HEK293T (cell line): ENCODE measurements around the gene WWC2.

Source experiments
- CTCF ChIA-PET: fragments of 350-600 bp; formaldehyde crosslinking; extraction: SDS; loops from one replicate; lab custom pipeline; 2021; ENCODE audit warnings: antibody characterized with exemption, inconsistent platforms; lab: Yijun Ruan, JAX
- POLR2A ChIA-PET: fragments of 350-600 bp; formaldehyde crosslinking; extraction: SDS; loops from one replicate; lab custom pipeline; 2020; ENCODE audit warnings: antibody characterized with exemption, inconsistent platforms; lab: Yijun Ruan, JAX
- DNase-seq: peaks from one replicate; pipeline ENCODE4 v3.0.0; 2012; ENCODE audit warnings: mixed read lengths; ENCODE audit errors: extremely low spot score
- ARNT ChIP-seq: fragments of 450-650 bp; IDR thresholded peaks from 2 replicates; pipeline ENCODE4 v1.6.1; 2017; ENCODE audit warnings: mild to moderate bottlenecking
- BHLHE40 ChIP-seq: fragments of 450-650 bp; IDR thresholded peaks from 2 replicates; pipeline ENCODE4 v1.6.1; 2016; ENCODE audit warnings: mild to moderate bottlenecking, moderate library complexity, borderline replicate concordance
- CTBP1 ChIP-seq: fragments of 450-650 bp; IDR thresholded peaks from 2 replicates; pipeline ENCODE4 v1.6.1; 2016; ENCODE audit warnings: borderline replicate concordance
- ELF4 ChIP-seq: fragments of 450-650 bp; IDR thresholded peaks from 2 replicates; pipeline ENCODE4 v1.6.1; 2017; ENCODE audit warnings: antibody characterized with exemption
- FOXA1 ChIP-seq: fragments of 450-650 bp; IDR thresholded peaks from 2 replicates; pipeline ENCODE4 v1.6.1; 2016; ENCODE audit warnings: mild to moderate bottlenecking
- FOXK2 ChIP-seq: fragments of 450-650 bp; IDR thresholded peaks from 2 replicates; pipeline ENCODE4 v1.6.1; 2016; ENCODE audit warnings: mild to moderate bottlenecking
- FOXM1 ChIP-seq: fragments of 450-650 bp; IDR thresholded peaks from 2 replicates; pipeline ENCODE4 v1.6.1; 2017; ENCODE audit warnings: mild to moderate bottlenecking, borderline replicate concordance
- HDGF ChIP-seq: fragments of 450-650 bp; IDR thresholded peaks from 2 replicates; pipeline ENCODE4 v1.6.1; 2017; ENCODE audit warnings: antibody characterized with exemption, borderline replicate concordance
- L3MBTL2 ChIP-seq: fragments of 450-650 bp; conservative IDR thresholded peaks from 2 replicates; pipeline ENCODE4 v1.6.1; 2016; ENCODE audit warnings: mild to moderate bottlenecking
- LEF1 ChIP-seq: fragments of 450-650 bp; IDR thresholded peaks from 2 replicates; pipeline ENCODE4 v1.6.1; 2017; ENCODE audit warnings: mild to moderate bottlenecking, borderline replicate concordance
- NFRKB ChIP-seq: fragments of 450-650 bp; IDR thresholded peaks from 2 replicates; pipeline ENCODE4 v1.6.1; 2016; ENCODE audit warnings: mild to moderate bottlenecking, moderate library complexity
- PKNOX1 ChIP-seq: fragments of 450-650 bp; IDR thresholded peaks from 2 replicates; pipeline ENCODE4 v1.6.1; 2016
- SP1 ChIP-seq: fragments of 450-650 bp; IDR thresholded peaks from 2 replicates; pipeline ENCODE4 v1.6.1; 2017
- SUZ12 ChIP-seq: fragments of 450-650 bp; IDR thresholded peaks from 2 replicates; pipeline ENCODE4 v1.6.1; 2016; ENCODE audit warnings: mild to moderate bottlenecking
- TARDBP ChIP-seq: fragments of 450-650 bp; IDR thresholded peaks from 2 replicates; pipeline ENCODE4 v1.6.1; 2016
- ZNF384 ChIP-seq: fragments of 450-650 bp; IDR thresholded peaks from 2 replicates; pipeline ENCODE4 v1.6.1; 2016

Gene WWC2

GRCh38 chr4:183244019-183244418 lies 145.0 kb downstream of the WWC2 start:
- POLR2A ChIA-PET = interaction anchor here (0.7 to 0.9 kb wide), 2 partner anchors 61 to 145 kb away, joined by 3 read pairs; partner anchors contain the start of gene WWC2
- DNase-seq = no peak
- TF ChIP-seq TARDBP (no peak), L3MBTL2 (no peak), CTBP1 (no peak), ELF4 (no peak), FOXM1 (no peak), SUZ12 (no peak), ARNT (no peak), HDGF (no peak), PKNOX1 (no peak), BHLHE40 (no peak), SP1 (no peak), ZNF384 (no peak), FOXK2 (no peak), FOXA1 (no peak), NFRKB (no peak), LEF1 (no peak)
- CTCF ChIA-PET = interaction anchor here (1.6 kb wide), 1 partner anchor 13 kb away, joined by 6 read pairs; no protein-coding TSS in a partner anchor

GRCh38 chr4:183244506-183244905 lies 145.4 kb downstream of the WWC2 start:
- no peak for DNase-seq
- no peak for TF ChIP-seq ELF4
- no peak for TF ChIP-seq ARNT
- no peak for TF ChIP-seq L3MBTL2
- CTCF ChIA-PET = no interaction called here
- POLR2A ChIA-PET = interaction anchor here (0.9 kb wide), 1 partner anchor 146 kb away, joined by 3 read pairs; the partner anchor contains the start of gene WWC2

GRCh38 chr4:183248201-183248600 lies 149.1 kb downstream of the WWC2 start:
- ChIA-PET CTCF (interaction anchor here (1.1 kb wide), 1 partner anchor 175 kb away, joined by 5 read pairs; no protein-coding TSS in a partner anchor), POLR2A (no interaction called here)
- TF ChIP-seq L3MBTL2 (no peak), NFRKB (no peak)
- no peak for DNase-seq

GRCh38 chr4:183249854-183250253 lies 150.8 kb downstream of the WWC2 start:
- no peak for TF ChIP-seq SP1
- no peak for TF ChIP-seq FOXK2
- no peak for TF ChIP-seq SUZ12
- no peak for TF ChIP-seq LEF1
- no peak for TF ChIP-seq FOXA1
- no peak for TF ChIP-seq HDGF
- TF ChIP-seq TARDBP = no peak
- TF ChIP-seq ZNF384 = no peak
- no peak for TF ChIP-seq BHLHE40
- no peak for TF ChIP-seq NFRKB
- no peak for TF ChIP-seq ARNT
- TF ChIP-seq CTBP1 = no peak
- no peak for TF ChIP-seq PKNOX1
- TF ChIP-seq FOXM1 = no peak
- no peak for TF ChIP-seq ELF4
- no peak for TF ChIP-seq L3MBTL2
- peak; percentile 10 for DNase-seq
- POLR2A ChIA-PET = no interaction called here
- CTCF ChIA-PET = interaction anchor here (0.6 to 3.4 kb wide), 8 partner anchors 12 to 312 kb away, joined by 3 to 22 read pairs (median 10); no protein-coding TSS in a partner anchor

DNA sequence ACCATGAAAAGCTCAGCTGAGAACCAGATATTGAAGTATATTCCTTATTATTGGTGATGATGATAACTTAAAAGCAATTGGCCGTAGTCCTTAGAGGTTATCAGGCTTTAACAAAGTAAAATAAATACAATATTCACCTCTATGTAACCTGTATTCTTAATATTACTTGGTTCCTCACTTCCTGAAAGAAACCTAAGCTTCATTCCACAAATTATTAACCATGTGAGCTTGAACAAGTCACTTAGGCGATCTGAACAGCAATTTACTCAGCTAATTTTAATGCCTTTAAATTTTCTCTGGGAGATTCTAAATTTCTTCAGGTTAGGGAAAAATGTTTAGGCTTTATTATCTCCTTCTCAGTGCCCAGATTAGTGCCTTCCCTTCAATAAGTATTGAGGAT lies 151.8 kb downstream of the WWC2 start:
- ChIA-PET POLR2A (no interaction called here), CTCF (interaction anchor here (2.0 to 3.4 kb wide), 5 partner anchors 11 to 313 kb away, joined by 9 to 22 read pairs (median 15); no protein-coding TSS in a partner anchor)
- no peak for TF ChIP-seq PKNOX1
- TF ChIP-seq ZNF384 = no peak
- no peak for TF ChIP-seq CTBP1
- TF ChIP-seq ARNT = no peak
- no peak for TF ChIP-seq SP1
- no peak for TF ChIP-seq FOXM1
- TF ChIP-seq ELF4 = no peak
- TF ChIP-seq NFRKB = no peak
- TF ChIP-seq BHLHE40 = no peak
- no peak for TF ChIP-seq FOXK2
- no peak for TF ChIP-seq L3MBTL2
- no peak for TF ChIP-seq HDGF
- TF ChIP-seq FOXA1 = no peak
- no peak for DNase-seq

DNA sequence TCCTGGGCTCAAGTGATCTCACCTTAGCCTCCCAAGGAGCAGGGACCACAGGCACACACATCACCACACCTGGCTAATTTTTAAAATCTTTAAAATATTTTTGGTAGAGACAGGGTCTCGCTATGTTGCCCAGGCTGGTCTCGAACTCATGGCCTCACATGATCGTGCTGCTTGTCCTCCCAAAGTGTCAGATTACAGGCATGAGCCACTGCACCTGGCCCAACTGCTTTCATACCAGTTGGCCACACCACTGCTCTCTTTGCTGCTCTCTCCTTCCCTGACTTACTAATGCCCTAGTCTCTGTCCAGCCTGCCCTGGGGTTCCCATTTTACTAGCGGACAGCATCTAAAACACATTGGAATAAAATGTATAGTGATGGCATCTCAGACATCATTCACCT lies 153.9 kb downstream of the WWC2 start:
- DNase-seq = no peak
- TF ChIP-seq HDGF (no peak), FOXA1 (no peak), FOXK2 (no peak), NFRKB (no peak), PKNOX1 (no peak), ZNF384 (no peak), ELF4 (no peak), SP1 (no peak), LEF1 (no peak), TARDBP (no peak)
- POLR2A ChIA-PET = no interaction called here
- CTCF ChIA-PET = interaction anchor here (1.2 to 2.8 kb wide), 3 partner anchors 10 to 315 kb away, joined by 10 to 13 read pairs (median 11); no protein-coding TSS in a partner anchor
